Measurements from ENCODE around the gene OGDH.

OGDH gene

GRCh38 chr7:44617225-44617890 lies 10.9 kb downstream of the OGDH start:
- Histone ChIP-seq H3K9me3 (no peaks in the 10 kb centered on the region), H3K27ac (peak overlapping the region; percentile 44), H3K4me3 (ENCODE audit: low read depth in 1 of 2, low read length in 1 of 2) (no peak overlapping the region), H3K27me3 (no peaks in the 10 kb centered on the region), H3K36me3 (peaks cover 8% of the 10 kb centered on the region), H3K4me1 (ENCODE audit: control insufficient read depth in 1 of 2, insufficient read depth in 1 of 2, low read depth in 1 of 2, low read length in 1 of 2) (peaks cover 44 to 59% of the 10 kb centered on the region in 2 experiments)
- TF ChIP-seq CTCF (IDR thresholded peaks at IDR 0.05) = no peak

DNA sequence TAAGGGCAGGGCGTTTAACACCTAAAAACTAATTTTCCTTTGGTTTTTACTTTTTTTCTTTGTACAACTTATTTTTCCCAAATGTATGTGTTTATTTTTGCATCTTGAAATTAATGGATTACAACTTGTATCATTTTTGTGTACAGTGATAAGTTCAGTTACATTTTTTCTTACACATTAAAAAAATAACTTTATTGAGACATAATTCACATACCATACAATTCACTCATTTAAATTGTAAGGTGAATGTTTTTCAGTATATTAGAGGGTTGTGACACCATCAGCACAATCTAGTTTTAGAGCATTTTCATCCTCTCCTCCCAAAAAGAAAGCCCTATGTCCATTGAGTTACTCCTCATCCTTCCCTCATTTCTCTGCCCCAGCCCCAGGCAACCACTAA lies 11.6 kb downstream of the OGDH start:
- no peak overlapping the region for H3K4me3 ChIP-seq (ENCODE audit: low read depth in 1 of 2, low read length in 1 of 2)
- peak overlapping the region; percentile 48 for H3K27ac ChIP-seq

DNA sequence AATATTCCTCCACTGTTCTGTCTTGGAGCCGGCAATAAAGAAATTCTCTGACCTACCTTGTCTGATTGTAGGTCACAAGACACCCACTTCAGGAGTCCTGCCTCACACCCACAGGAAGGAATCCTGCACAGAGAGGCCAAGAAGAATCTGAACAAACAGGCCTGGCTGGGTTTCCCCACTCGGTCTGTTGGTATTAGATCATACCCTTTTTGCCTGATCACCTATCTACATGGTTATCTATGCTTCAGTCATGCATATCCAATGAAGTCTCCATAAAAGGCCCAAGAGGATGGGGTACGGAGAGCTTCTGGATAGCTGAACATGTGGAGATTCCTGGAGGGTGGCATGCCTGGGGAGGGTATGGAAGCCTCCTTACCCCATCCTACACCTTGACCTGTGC lies 12.3 kb downstream of the OGDH start:
- Histone ChIP-seq H3K36me3 (peaks cover 8% of the 10 kb centered on the region), H3K27ac (peak overlapping the region; percentile 48), H3K4me1 (ENCODE audit: control insufficient read depth in 1 of 2, insufficient read depth in 1 of 2, low read depth in 1 of 2, low read length in 1 of 2) (peaks cover 53 to 68% of the 10 kb centered on the region in 2 experiments), H3K9me3 (no peaks in the 10 kb centered on the region), H3K27me3 (no peaks in the 10 kb centered on the region), H3K4me3 (ENCODE audit: low read depth in 1 of 2, low read length in 1 of 2) (no peak overlapping the region)
- no peak for TF ChIP-seq CTCF (IDR thresholded peaks at IDR 0.05)

More for the DNA sequence above, 11.6 kb downstream of the OGDH start:
- Histone ChIP-seq H3K9me3 (no peaks in the 10 kb centered on the region), H3K36me3 (peaks cover 8% of the 10 kb centered on the region), H3K27me3 (no peaks in the 10 kb centered on the region), H3K4me1 (ENCODE audit: control insufficient read depth in 1 of 2, insufficient read depth in 1 of 2, low read depth in 1 of 2, low read length in 1 of 2) (peaks cover 51 to 66% of the 10 kb centered on the region in 2 experiments)
- TF ChIP-seq CTCF (IDR thresholded peaks at IDR 0.05) = no peak

DNA sequence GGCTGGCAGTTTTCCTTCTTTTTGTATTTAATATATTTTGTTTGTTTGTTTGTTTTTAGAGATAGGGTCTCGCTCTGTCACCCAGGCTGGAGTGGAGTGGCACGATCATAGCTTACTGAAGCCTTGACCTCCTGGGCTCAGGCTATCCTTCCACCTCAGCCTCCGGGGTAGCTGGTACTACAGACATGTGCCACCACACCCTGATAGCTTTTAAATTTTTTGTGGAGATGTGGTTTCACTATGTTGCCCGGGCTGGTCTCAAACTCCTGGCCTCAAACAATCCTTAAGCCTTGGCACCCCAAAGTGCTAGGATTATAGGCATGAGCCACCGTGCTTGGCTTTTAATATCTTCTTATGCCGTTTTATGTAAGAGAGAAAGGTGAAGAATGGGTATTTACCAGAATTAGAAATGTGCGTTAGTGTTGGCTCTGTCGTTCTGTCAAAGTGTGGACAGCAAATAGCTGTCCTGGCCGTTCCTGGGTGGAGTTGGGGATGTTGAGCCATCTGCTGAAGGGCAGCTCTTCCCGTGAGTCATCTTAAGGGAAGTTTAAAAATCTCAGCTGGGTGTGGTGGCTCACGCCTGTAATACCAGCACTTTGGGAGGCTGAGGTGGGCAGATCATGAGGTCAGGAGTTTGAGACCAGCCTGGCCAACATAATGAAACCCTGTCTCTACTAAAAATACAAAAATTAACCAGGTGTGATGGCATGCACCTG lies 14.8 kb downstream of the OGDH start:
- H3K9me3 ChIP-seq = no peaks in the 10 kb centered on the region
- no peak for TF ChIP-seq CTCF (IDR thresholded peaks at IDR 0.05)
- H3K27ac ChIP-seq = peak overlapping the region; percentile 78
- H3K27me3 ChIP-seq = no peaks in the 10 kb centered on the region
- peaks cover 27% of the 10 kb centered on the region for H3K36me3 ChIP-seq
- H3K4me3 ChIP-seq (ENCODE audit: low read depth in 1 of 2, low read length in 1 of 2) = peak overlapping the region in 1 of 2 experiments; percentile 8
- peaks cover 30 to 47% of the 10 kb centered on the region in 2 experiments for H3K4me1 ChIP-seq (ENCODE audit: control insufficient read depth in 1 of 2, insufficient read depth in 1 of 2, low read depth in 1 of 2, low read length in 1 of 2)

DNA sequence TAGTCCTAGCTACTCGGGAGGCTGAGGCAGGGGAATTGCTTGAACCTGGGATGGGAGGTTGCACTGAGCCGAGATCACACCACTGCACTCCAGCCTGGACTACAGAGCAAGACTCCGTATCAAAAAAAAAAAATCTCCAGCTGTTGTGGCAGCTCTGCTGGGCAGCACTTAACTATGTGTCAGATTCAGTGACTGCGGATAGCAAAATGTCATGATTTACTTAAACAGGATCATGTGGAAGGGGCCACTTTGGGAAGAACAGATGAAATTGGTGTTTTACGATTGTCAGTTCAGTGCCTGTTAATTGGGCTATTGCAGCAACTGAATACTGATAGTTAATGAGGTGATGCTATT lies 15.3 kb downstream of the OGDH start:
- Histone ChIP-seq H3K36me3 (peaks cover 33% of the 10 kb centered on the region), H3K4me1 (ENCODE audit: control insufficient read depth in 1 of 2, insufficient read depth in 1 of 2, low read depth in 1 of 2, low read length in 1 of 2) (peaks cover 28 to 46% of the 10 kb centered on the region in 2 experiments), H3K4me3 (ENCODE audit: low read depth in 1 of 2, low read length in 1 of 2) (peak overlapping the region in 1 of 2 experiments; percentile 8)

More for the DNA sequence above, 15.3 kb downstream of the OGDH start:
- TF ChIP-seq CTCF (IDR thresholded peaks at IDR 0.05) = no peak
- Histone ChIP-seq H3K27me3 (no peaks in the 10 kb centered on the region), H3K27ac (peak overlapping the region; percentile 78), H3K9me3 (no peaks in the 10 kb centered on the region)
